ENCODE results near the gene LRRC14B.

DNA sequence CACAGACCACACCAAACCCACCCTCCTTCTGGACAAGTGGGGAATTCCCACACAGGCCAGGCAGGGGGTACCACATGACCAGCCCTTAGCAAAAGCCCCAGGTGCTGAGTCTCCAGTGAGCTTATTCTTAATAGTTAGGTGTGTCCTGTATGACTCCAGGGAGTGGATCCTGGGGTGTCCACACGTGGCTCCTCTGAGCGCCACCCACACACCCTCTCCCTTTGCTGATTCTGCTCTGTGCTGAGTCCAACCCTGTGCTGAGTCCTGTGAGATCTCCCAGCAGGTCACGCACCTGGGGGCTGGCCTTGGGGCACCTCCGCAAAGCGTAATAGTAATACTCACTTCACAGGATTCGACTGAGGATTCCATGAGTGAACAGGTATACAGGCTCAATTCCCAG is 12.7 kb downstream of the LRRC14B start:
- TF ChIP-seq, protein P1, sequence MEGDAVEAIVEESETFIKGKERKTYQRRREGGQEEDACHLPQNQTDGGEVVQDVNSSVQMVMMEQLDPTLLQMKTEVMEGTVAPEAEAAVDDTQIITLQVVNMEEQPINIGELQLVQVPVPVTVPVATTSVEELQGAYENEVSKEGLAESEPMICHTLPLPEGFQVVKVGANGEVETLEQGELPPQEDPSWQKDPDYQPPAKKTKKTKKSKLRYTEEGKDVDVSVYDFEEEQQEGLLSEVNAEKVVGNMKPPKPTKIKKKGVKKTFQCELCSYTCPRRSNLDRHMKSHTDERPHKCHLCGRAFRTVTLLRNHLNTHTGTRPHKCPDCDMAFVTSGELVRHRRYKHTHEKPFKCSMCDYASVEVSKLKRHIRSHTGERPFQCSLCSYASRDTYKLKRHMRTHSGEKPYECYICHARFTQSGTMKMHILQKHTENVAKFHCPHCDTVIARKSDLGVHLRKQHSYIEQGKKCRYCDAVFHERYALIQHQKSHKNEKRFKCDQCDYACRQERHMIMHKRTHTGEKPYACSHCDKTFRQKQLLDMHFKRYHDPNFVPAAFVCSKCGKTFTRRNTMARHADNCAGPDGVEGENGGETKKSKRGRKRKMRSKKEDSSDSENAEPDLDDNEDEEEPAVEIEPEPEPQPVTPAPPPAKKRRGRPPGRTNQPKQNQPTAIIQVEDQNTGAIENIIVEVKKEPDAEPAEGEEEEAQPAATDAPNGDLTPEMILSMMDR (IDR thresholded peaks at IDR 0.05), result no peak
- no peak for TF ChIP-seq POLR2A (IDR thresholded peaks at IDR 0.05)

All from body of pancreas (tissue), 4 donors.